ENCODE results near the gene PLD4.

The PLD4 gene

GRCh38 chr14:104924421-104925213, at the start of gene PLD4:
Gene PLD4, plus strand, starts transcription at chr14:104924879. Its CDS starts 2,262 bp downstream, at chr14:104927141.
- H3K27me3 Mint-ChIP-seq, result no peaks in the 10 kb centered on the region
- no peaks in the 10 kb centered on the region for H3K9me3 Mint-ChIP-seq
- H3K36me3 Mint-ChIP-seq, result no peaks in the 10 kb centered on the region
- H3K27ac Mint-ChIP-seq, result no peak within 1 kb of the TSS
- no peak within 1 kb of the TSS for H3K4me3 Mint-ChIP-seq
- no peaks in the 10 kb centered on the region for H3K4me1 Mint-ChIP-seq

- H3K27ac Mint-ChIP-seq, result no peak overlapping the region
- H3K27me3 Mint-ChIP-seq, result no peaks in the 10 kb centered on the region
- H3K36me3 Mint-ChIP-seq, result no peaks in the 10 kb centered on the region
- H3K9me3 Mint-ChIP-seq, result no peaks in the 10 kb centered on the region
- no peak overlapping the region for H3K4me3 Mint-ChIP-seq
- H3K4me1 Mint-ChIP-seq, result peaks cover 7% of the 10 kb centered on the region
Observed at GRCh38 chr14:104875412-104875751, 49.3 kb upstream of the PLD4 start.

GRCh38 chr14:104875811-104876210, 48.9 kb upstream of the PLD4 start:
- Mint-ChIP-seq H3K27me3 (no peaks in the 10 kb centered on the region), H3K27ac (no peak overlapping the region), H3K4me1 (peaks cover 7% of the 10 kb centered on the region), H3K9me3 (no peaks in the 10 kb centered on the region), H3K36me3 (no peaks in the 10 kb centered on the region), H3K4me3 (no peak overlapping the region)

GRCh38 chr14:104876251-104876699, 48.4 kb upstream of the PLD4 start:
- no peak overlapping the region for H3K4me3 Mint-ChIP-seq
- H3K27ac Mint-ChIP-seq, result no peak overlapping the region
- no peaks in the 10 kb centered on the region for H3K9me3 Mint-ChIP-seq
- H3K36me3 Mint-ChIP-seq, result no peaks in the 10 kb centered on the region
- H3K4me1 Mint-ChIP-seq, result peaks cover 7% of the 10 kb centered on the region
- no peaks in the 10 kb centered on the region for H3K27me3 Mint-ChIP-seq

- Mint-ChIP-seq H3K36me3 (no peaks in the 10 kb centered on the region), H3K9me3 (no peaks in the 10 kb centered on the region), H3K27me3 (no peaks in the 10 kb centered on the region), H3K27ac (no peak overlapping the region), H3K4me3 (no peak overlapping the region), H3K4me1 (peaks cover 7% of the 10 kb centered on the region)
Observed at GRCh38 chr14:104877066-104877805, 47.4 kb upstream of the PLD4 start.

GRCh38 chr14:104877806-104878550, 46.7 kb upstream of the PLD4 start:
- no peaks in the 10 kb centered on the region for H3K27me3 Mint-ChIP-seq
- no peaks in the 10 kb centered on the region for H3K4me1 Mint-ChIP-seq

GRCh38 chr14:104878582-104878981, 46.1 kb upstream of the PLD4 start:
- no peaks in the 10 kb centered on the region for H3K4me1 Mint-ChIP-seq
- no peaks in the 10 kb centered on the region for H3K36me3 Mint-ChIP-seq
- H3K4me3 Mint-ChIP-seq, result no peak overlapping the region
- H3K9me3 Mint-ChIP-seq, result no peaks in the 10 kb centered on the region
- no peak overlapping the region for H3K27ac Mint-ChIP-seq
- no peaks in the 10 kb centered on the region for H3K27me3 Mint-ChIP-seq

More at GRCh38 chr14:104877806-104878550, 46.7 kb upstream of the PLD4 start:
- H3K9me3 Mint-ChIP-seq, result no peaks in the 10 kb centered on the region
- H3K4me3 Mint-ChIP-seq, result no peak overlapping the region
- no peaks in the 10 kb centered on the region for H3K36me3 Mint-ChIP-seq
- H3K27ac Mint-ChIP-seq, result no peak overlapping the region

GRCh38 chr14:104879201-104879982, 45.3 kb upstream of the PLD4 start:
- Mint-ChIP-seq H3K9me3 (no peaks in the 10 kb centered on the region), H3K4me1 (no peaks in the 10 kb centered on the region), H3K27ac (no peak overlapping the region), H3K27me3 (no peaks in the 10 kb centered on the region), H3K4me3 (no peak overlapping the region), H3K36me3 (no peaks in the 10 kb centered on the region)

- Mint-ChIP-seq H3K27me3 (no peaks in the 10 kb centered on the region), H3K36me3 (no peaks in the 10 kb centered on the region), H3K27ac (no peak overlapping the region), H3K4me1 (no peaks in the 10 kb centered on the region), H3K9me3 (no peaks in the 10 kb centered on the region), H3K4me3 (no peak overlapping the region)
Observed at GRCh38 chr14:104879983-104880565, 44.6 kb upstream of the PLD4 start.

- H3K9me3 Mint-ChIP-seq, result no peaks in the 10 kb centered on the region
- no peak overlapping the region for H3K27ac Mint-ChIP-seq
- no peaks in the 10 kb centered on the region for H3K4me1 Mint-ChIP-seq
- no peaks in the 10 kb centered on the region for H3K27me3 Mint-ChIP-seq
- no peaks in the 10 kb centered on the region for H3K36me3 Mint-ChIP-seq
- H3K4me3 Mint-ChIP-seq, result no peak overlapping the region
Observed at GRCh38 chr14:104880584-104881210, 44.0 kb upstream of the PLD4 start.

- no peaks in the 10 kb centered on the region for H3K4me1 Mint-ChIP-seq
- H3K27ac Mint-ChIP-seq, result no peak overlapping the region
- no peaks in the 10 kb centered on the region for H3K9me3 Mint-ChIP-seq
- H3K4me3 Mint-ChIP-seq, result no peak overlapping the region
- no peaks in the 10 kb centered on the region for H3K27me3 Mint-ChIP-seq
- H3K36me3 Mint-ChIP-seq, result no peaks in the 10 kb centered on the region
Observed at GRCh38 chr14:104881369-104881979, 43.2 kb upstream of the PLD4 start.

- H3K4me3 Mint-ChIP-seq, result no peak overlapping the region
- H3K9me3 Mint-ChIP-seq, result no peaks in the 10 kb centered on the region
- no peaks in the 10 kb centered on the region for H3K27me3 Mint-ChIP-seq
- H3K36me3 Mint-ChIP-seq, result no peaks in the 10 kb centered on the region
- no peak overlapping the region for H3K27ac Mint-ChIP-seq
- H3K4me1 Mint-ChIP-seq, result no peaks in the 10 kb centered on the region
Observed at GRCh38 chr14:104882325-104882973, 42.2 kb upstream of the PLD4 start.

- H3K4me3 Mint-ChIP-seq, result no peak overlapping the region
- H3K4me1 Mint-ChIP-seq, result no peaks in the 10 kb centered on the region
- no peaks in the 10 kb centered on the region for H3K36me3 Mint-ChIP-seq
- H3K27me3 Mint-ChIP-seq, result no peaks in the 10 kb centered on the region
- H3K9me3 Mint-ChIP-seq, result no peaks in the 10 kb centered on the region
- no peak overlapping the region for H3K27ac Mint-ChIP-seq
Observed at GRCh38 chr14:104882991-104883660, 41.6 kb upstream of the PLD4 start.
